Measurements from ENCODE around the gene FKBP1A. TPM values are rescaled to one million over a fixed set of nuclear protein-coding genes. Genes with fewer than 3 reads are reported as not detected.
A peak's percentile ranks its signal among the peaks of the same experiment; 100 is the strongest.

Gene FKBP1A
- total RNA-seq, 1 donor from 2014 or later = 46.9 TPM

GRCh38 chr20:1334761-1335160 lies 58.1 kb downstream of the FKBP1A start:
- DNase-seq (ENCODE audit: low read depth) = peak; percentile 67
- H3K36me3 ChIP-seq (ENCODE audit: control insufficient read depth, insufficient read depth, low read length) = peaks cover 1% of the 10 kb centered on the region
- no peaks in the 10 kb centered on the region for H3K27me3 ChIP-seq (ENCODE audit: control insufficient read depth, insufficient read depth, low read length)
- FAIRE-seq = peak; percentile 98
- no peak overlapping the region for H3K4me3 ChIP-seq (ENCODE audit: low read depth, low read length)
- TF ChIP-seq, protein P1, sequence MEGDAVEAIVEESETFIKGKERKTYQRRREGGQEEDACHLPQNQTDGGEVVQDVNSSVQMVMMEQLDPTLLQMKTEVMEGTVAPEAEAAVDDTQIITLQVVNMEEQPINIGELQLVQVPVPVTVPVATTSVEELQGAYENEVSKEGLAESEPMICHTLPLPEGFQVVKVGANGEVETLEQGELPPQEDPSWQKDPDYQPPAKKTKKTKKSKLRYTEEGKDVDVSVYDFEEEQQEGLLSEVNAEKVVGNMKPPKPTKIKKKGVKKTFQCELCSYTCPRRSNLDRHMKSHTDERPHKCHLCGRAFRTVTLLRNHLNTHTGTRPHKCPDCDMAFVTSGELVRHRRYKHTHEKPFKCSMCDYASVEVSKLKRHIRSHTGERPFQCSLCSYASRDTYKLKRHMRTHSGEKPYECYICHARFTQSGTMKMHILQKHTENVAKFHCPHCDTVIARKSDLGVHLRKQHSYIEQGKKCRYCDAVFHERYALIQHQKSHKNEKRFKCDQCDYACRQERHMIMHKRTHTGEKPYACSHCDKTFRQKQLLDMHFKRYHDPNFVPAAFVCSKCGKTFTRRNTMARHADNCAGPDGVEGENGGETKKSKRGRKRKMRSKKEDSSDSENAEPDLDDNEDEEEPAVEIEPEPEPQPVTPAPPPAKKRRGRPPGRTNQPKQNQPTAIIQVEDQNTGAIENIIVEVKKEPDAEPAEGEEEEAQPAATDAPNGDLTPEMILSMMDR (IDR thresholded peaks at IDR 0.05; ENCODE audit: insufficient read depth, low read length, severe bottlenecking) = peak; percentile 56

DNA sequence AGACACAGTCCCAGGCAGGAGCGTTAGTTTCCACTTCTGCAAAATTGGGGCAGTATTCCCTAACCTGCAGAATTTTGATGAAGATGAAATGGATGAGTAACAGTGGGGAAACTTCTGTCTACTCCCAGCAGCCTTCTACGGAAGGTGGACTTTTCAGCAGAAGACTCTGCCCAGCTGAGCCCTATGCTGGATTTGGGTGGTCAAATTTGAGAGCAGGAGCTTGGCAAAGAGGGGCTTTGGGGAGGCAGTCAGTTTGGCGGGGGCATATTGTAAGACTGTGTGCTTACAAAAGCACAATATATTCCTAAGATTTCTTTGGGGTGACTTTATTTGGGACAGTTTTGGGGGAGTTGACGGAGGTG lies 58.5 kb downstream of the FKBP1A start:
- FAIRE-seq = no peak
- no peaks in the 10 kb centered on the region for H3K27me3 ChIP-seq (ENCODE audit: control insufficient read depth, insufficient read depth, low read length)
- DNase-seq (ENCODE audit: low read depth) = no peak
- TF ChIP-seq, protein P1 (IDR thresholded peaks at IDR 0.05; ENCODE audit: insufficient read depth, low read length, severe bottlenecking) = no peak
- no peak overlapping the region for H3K4me3 ChIP-seq (ENCODE audit: low read depth, low read length)
- peaks cover 1% of the 10 kb centered on the region for H3K36me3 ChIP-seq (ENCODE audit: control insufficient read depth, insufficient read depth, low read length)

GRCh38 chr20:1333462-1334369 lies 59.1 kb downstream of the FKBP1A start:
- FAIRE-seq (no peak), DNase-seq (ENCODE audit: low read depth) (no peak)
- no peaks in the 10 kb centered on the region for H3K27me3 ChIP-seq (ENCODE audit: control insufficient read depth, insufficient read depth, low read length)
- H3K36me3 ChIP-seq (ENCODE audit: control insufficient read depth, insufficient read depth, low read length) = peaks cover 1% of the 10 kb centered on the region
- TF ChIP-seq, protein P1 (IDR thresholded peaks at IDR 0.05; ENCODE audit: insufficient read depth, low read length, severe bottlenecking) = no peak
- no peak overlapping the region for H3K4me3 ChIP-seq (ENCODE audit: low read depth, low read length)

- Histone ChIP-seq H3K4me3 (ENCODE audit: low read depth, low read length) (no peak overlapping the region), H3K36me3 (ENCODE audit: control insufficient read depth, insufficient read depth, low read length) (peaks cover 1% of the 10 kb centered on the region), H3K27me3 (ENCODE audit: control insufficient read depth, insufficient read depth, low read length) (no peaks in the 10 kb centered on the region)
- DNase-seq (ENCODE audit: low read depth) (no peak), FAIRE-seq (peak; percentile 47)
- TF ChIP-seq, protein P1 (IDR thresholded peaks at IDR 0.05; ENCODE audit: insufficient read depth, low read length, severe bottlenecking) = no peak
These were observed 60.0 kb downstream of the FKBP1A start for GRCh38 chr20:1332749-1333300.

DNA sequence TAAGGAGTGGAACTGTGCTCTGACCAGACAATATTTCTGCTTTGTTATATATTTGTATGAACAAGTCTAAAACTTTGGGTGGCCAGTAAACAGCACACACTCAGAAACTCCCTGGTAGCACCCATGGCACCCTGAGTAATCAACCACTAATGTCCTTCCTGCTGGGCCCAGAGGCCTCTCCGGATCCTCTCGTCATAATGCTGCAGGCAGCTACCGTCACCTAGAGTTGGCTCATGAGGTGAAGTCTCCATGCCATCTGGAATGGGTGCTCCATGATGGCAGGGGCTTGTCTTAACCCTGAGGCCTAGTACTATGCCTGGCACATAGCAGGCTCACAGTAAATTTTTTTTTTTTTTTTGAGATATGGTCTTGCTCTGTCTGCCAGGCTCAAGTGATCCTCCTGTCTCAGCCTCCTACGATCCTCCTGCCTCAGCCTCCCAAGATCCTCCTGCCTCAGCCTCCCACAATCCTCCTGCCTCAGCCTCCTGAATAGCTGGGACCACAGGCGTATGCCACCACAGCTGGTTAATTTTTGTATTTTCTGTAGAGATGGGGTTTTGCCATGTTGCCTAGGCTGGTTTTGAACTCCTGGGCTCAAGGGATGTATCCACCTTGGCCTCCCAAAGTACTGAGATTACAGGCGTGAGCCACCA lies 60.9 kb downstream of the FKBP1A start:
- H3K4me3 ChIP-seq (ENCODE audit: low read depth, low read length) = no peak overlapping the region
- TF ChIP-seq, protein P1 (IDR thresholded peaks at IDR 0.05; ENCODE audit: insufficient read depth, low read length, severe bottlenecking) = no peak
- H3K36me3 ChIP-seq (ENCODE audit: control insufficient read depth, insufficient read depth, low read length) = peaks cover 1% of the 10 kb centered on the region
- no peaks in the 10 kb centered on the region for H3K27me3 ChIP-seq (ENCODE audit: control insufficient read depth, insufficient read depth, low read length)
- DNase-seq (ENCODE audit: low read depth) (no peak), FAIRE-seq (no peak)

All from bronchial epithelial cell (primary cell).